HG03280 (cell line): ENCODE data around the gene SPATA20.

Experiments used
- ATAC-seq: cut with Tn5 transposase; IDR thresholded peaks from one replicate; pipeline ENCODE4 v1.9.1; 2021; ENCODE audit warnings: mild to moderate bottlenecking, moderate library complexity; ENCODE audit not compliant: unreplicated experiment

The SPATA20 gene

DNA sequence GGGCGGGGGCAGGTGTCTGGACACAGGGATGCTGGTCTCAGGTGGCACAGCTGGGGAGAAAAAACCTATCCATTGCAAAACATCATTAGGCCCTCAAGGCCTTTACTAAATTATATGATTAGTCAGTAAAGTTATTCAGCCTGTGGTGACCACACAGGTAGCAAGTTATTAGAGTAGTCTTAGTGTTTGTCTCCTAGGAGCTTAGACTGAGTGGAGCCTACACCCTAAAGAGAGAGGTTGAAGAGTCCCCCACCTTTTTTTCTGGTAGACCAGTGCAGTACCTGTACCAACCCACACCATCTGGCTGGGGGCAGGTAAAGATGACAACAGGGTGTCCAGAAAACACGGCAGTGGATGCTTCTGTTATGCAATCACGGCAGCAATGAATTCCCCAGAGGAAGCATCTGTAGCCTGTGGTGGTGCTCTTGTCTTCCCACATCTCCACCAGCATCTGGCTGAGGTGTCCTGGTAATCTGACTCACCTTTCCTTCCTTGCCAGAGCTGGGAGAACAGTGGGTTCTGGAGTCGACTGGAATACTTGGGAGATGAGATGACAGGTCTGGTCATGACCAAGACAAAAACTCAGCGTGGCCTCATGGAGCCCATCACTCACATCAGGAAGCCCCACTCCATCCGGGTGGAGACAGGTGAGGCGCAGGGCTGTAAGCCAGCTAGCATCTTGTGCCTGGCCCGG, 27.7 kb upstream of the SPATA20 start:
- no peak for ATAC-seq

DNA sequence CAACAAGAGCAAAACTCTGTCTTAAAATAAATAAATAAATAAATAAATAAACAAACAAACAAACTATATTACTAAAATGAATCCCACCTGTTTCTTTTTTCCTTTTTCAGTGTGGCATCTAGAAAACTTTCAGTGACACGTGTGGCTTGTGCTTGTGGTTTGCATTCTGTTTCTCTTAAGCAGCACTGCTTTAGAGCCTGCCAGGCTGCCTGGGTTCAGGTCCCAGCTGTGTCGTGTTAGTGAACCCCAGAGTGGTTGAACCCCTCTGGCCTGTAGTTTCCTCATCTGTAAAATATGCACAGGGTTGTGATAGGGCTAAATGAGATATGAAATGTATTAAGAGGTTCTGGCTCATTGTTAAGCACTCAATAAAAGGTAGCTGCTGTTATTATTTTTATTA, 26.5 kb upstream of the SPATA20 start:
- ATAC-seq: no peak

DNA sequence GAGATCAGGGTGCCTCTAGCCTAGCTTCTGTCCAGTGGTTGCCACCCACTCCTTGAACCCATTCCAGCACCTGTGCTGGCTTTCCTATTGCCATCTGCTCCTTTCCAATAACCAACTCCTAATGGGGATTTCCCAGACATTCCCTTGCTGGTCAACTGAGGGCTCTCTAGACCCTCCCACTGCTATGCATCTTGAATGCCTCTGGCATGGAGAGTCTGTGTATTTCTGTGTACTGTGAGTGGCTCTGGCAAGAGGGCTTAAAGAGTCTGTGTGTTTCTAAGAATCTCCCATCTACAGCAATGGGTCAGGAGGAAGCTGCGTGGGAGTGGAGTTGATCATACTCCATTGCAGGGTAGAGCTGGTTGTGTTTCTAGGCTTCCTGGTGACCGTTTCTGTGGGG, 25.5 kb upstream of the SPATA20 start:
- ATAC-seq: no peak

DNA sequence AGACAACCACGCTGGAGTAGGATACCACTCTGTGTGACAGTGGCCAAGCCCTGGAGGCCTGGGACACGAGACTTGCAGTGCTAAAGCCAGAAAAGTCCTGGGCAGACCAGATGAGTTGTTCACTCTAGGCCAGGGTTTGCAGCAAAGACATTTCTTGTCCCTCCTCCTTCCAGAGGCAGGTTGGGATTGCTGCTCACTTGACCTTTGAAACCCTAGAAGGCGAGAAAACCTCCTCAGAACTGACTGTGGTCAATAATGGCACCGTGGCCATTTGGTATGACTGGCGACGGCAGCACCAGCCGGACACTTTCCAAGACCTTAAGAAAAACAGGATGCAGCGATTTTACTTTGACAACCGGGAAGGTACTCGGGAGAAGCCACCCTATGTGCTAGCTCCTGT, 24.2 kb upstream of the SPATA20 start:
- ATAC-seq: no peak

DNA sequence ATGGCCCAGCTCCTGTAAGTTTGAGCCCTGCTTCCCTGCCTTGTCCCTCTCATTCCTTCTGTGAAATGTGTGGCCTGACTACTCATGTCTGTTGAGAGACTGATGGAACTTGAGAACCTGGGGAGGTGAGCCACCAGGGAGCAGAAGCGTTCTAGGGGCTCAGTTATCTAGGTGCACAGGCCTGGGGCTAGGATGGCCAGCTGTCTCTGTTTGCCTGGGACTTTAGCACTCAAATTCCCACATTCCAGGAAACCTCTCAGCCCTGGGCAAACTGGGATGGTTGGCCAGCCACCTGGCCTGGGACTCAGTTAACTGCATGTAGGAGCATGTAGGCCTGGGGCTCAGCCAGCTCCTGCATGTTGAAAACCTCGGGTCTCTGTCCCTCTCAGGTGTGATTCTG, 23.8 kb upstream of the SPATA20 start:
- no peak for ATAC-seq

DNA sequence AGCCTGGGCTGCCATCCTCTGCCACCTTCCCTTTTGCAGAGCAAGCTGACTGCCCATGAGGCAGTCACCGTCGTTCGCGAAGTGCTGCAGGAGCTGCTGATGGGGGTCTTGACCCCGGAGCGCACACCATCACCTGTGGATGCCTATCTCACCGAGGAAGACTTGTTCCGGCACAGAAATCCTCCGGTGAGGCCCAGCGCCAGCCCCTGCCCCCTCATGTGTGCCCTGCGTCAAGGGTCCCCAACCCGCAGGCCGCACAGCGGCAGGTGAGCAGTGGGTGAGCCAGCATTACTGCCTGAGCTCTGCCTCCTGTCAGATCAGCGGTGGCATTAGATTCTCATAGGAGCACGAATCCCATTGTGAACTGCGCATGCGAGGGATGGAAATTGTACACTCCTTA, 22.1 kb upstream of the SPATA20 start:
- ATAC-seq: no peak

DNA sequence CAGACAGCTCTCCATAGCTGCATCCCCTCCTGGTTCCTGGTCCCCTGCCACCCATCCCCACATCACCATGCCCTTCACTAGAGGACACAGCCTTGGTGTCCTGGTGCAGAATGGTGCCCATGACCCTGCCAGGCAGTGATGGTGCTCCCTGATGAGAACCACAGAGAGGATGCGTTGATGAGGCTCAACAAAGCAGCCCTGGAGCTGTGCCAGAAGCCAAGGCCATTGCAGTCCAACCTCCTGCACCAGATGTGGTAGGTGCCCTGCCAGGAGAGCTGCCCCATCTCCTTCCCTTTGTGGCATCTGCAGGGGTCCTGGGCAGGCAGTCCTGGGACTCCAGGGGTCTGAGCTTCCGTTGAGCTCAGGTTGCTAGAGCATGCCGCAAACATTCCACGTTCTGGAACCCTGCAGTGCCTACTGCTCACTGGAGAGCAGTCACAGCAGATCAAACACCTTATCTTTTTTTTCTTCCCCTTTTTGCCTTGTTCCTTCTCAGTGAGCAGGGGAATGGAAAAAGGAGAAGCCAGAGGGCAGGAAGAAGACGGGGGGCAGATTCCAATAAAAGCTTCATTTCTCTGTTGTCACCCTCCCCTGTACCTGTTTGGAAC, 19.7 kb upstream of the SPATA20 start:
- ATAC-seq: no peak

DNA sequence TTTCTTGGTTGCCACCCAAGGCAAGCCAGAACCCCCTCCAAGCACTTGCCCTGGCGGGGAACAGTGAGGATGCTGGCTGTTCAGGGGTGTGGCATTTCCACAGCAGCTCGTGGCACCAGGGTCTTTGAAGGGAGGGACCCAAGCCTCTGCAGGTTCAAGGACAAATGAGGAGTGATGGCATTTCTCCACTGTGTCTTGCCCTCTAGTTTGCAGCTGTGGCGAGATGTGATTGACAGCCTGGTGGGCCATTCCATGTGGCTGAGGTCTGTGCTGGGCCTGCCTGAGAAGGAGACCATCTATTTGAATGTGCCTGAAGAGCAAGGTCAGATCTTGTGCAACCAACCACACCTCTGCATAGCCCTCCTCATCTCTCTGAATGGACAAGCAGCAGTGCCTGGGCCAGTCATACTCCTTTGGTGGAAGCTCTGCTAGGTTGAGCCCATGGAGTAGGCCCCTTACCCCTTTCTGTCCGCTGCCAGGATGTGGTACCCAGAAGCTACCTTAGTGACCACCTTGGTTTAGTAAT, 19.0 kb upstream of the SPATA20 start:
- no peak for ATAC-seq

DNA sequence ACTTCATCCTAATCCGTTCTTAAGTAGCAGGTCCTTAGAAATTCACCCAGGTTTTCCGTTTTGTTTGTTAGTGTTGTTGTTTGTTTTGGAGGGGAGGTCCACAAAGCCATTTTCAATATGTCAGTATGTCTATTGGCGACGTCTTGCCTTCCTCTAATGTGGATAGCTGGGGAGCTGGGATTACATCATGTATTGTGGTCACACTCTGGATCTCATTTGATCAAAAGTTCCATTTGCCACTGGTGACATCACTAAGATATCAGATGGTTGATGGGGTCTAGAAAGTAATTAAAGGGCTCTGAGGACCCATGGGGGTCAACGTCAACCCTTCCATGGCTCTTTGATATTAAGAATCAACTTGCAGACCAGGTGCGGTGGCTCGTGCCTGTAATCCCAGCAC, 17.1 kb upstream of the SPATA20 start:
- ATAC-seq: no peak

DNA sequence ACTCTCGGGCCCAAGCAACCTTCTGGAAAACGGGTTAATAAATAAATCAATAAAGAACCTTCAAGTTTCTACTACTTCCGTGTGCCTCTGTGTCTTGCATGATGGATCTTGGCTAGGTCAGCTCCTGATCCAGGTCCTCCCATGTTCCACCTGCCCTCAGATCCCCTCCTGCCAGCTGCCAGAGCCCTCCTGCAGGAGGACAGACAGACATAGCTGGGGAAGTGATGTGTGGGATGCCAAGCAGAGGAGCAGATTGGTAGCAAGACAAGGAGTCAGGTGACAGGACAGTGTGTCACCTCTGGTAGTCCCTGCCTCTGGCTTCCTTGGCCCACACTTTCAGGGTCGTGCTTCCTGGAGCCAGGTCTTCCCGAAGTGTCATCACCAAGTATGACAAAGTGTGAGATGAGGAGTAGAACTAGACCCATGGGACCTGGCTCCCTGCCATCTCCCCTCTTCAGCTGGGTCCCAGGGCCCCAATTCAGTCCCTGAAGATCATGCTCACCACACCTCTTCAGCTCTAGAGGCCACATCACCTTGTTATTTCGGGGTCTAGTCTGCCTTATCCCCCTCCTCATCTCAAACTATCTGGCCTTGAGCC, 15.4 kb upstream of the SPATA20 start:
- no peak for ATAC-seq

DNA sequence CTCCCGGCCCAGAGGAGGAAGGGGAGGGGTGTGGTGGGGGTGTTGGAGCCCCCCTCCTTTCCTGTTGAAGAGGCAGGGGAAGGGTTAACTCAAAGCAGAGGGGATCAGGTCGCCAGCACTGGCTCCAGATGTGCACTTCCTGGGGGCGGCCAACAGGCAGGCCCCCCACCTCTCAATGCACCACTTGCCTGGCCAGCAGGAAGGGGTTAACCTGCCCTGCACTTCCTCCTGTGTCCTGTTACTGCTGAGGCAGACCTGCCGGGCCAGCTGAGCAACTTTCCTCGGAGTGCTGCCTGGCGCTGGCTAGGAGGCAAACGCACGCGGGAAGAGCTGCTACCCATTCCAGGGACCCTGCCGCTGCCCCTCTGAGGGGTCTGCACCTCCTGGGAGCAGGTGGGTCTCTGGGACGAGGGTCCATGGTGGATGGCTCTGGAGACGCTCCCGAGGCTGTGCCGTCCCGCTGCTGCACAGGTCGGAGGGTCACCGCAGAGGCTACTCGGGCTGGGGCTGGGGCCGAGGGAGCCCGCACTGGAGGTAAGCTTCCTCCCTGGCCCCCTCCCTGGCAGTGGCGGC, 14.4 kb upstream of the SPATA20 start, which contains the start of gene EPN3:
Gene EPN3, plus strand, starts transcription at position 284 of the 573 bp plus-strand sequence. CDS start 3,822 bp downstream, outside the sequence.
- ATAC-seq: no peak

DNA sequence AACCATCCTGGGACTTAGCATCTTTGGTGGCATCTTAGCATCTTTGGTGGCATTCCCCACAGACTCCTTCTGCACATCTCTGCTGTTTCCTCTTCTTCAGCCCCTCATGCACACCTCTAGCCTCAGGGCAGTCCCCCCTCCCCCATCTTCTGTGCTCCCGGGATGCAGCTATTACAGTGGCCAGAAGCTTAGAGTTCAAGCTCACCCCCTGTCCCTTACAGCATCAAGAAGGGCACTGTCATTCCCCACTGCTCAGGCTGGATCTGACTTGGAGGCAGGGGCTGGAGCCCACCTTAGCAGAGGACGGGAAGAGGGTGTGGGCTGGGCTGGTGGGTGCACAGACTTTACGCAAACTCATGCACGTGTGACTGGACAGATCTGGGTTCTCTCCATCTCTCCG, 13.8 kb upstream of the SPATA20 start:
- ATAC-seq: no peak

DNA sequence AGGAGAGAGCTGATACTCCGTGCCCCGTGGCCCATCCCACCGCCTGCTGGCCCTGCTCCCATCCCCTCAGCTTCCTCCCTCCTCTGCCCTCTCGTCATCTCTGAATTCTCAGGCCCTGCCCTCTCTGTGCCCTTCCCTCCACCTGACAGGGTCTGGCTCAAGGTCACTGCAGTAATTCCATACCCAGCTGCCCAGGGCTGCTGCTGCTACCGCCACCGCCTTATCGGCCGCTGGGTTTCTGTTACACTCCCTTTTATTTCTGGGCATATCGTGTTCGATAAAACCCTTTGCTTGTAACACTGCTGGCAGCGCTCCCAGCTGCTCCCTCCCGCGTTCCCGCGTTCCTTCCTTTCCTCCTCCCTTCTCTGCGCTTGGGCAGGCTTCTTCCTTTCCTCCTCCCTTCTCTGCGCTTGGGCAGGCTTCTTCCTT, 13.2 kb upstream of the SPATA20 start:
- ATAC-seq: no peak

DNA sequence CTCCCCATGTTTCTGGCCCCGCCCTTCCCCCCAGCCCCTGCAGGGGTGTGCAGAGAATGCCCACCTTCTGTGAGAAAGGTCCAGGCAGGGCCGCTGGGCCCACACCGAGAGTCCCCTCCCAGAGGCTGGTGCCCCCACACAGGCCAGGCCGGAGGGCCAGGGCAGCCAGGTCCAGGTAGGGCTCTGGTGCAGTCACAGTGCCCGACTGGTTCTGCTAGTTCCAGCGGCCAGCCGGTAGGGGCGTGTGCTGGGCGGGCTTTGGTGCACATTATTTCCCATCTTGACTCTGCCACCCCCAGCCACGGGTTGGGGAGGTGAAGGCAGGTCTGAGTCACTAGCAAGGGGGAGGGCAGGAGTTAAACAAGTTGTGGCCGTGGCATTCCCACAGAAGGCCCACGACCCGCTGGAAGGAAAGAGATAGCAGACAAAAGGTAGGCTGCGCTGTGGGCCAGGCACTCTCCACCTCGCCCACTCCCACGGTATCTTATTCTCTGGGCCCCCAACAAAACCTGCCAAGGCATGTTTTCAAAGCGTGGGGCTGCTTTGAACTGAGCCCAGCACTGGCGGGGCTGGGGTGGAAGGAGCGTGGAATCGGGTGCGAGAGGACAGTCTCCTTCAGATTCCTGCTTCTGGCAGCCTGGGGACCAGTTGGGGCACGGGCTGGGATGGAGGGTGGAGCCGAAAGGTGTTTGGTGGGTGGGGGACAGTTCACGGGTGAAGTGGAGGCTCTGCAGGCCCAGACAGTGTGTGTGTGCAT, 12.6 kb upstream of the SPATA20 start:
- ATAC-seq: no peak

DNA sequence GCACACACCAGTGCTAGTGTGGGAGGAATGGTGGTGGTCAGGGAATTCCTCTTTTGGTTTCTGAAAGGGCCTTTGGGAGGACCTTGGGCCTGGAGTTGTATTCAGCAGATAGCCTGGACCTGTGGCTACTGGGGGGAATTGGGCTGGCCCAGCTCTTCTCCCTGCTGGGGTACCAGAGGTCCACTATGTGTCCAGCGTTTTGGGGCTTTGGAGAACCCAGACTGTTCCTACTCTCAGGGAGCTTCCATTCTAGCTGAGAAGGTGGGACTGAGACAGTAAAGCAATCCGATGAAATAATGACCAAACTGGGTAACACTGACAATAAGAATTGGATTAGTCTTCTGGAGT, 12.0 kb upstream of the SPATA20 start:
- no peak for ATAC-seq

DNA sequence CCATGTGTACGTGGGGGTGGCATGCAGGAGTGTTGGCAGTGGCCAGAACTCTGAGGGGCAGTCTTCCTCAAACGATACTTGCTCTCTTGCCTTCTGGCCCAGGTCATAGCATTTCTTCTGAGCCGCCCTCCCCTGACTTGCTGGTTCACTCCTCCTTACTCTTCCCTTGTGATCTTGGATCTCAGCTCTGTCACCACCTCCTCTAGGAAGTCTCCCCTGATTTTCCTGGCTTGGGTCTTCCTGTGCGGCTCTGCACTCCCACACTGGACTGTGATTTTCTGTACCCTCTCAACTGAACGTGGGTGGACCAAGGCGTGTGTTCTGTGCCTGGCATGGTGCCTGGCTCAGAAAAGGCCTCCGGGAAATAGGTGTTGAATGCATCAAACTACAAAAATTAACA, 11.6 kb upstream of the SPATA20 start:
- ATAC-seq: no peak

DNA sequence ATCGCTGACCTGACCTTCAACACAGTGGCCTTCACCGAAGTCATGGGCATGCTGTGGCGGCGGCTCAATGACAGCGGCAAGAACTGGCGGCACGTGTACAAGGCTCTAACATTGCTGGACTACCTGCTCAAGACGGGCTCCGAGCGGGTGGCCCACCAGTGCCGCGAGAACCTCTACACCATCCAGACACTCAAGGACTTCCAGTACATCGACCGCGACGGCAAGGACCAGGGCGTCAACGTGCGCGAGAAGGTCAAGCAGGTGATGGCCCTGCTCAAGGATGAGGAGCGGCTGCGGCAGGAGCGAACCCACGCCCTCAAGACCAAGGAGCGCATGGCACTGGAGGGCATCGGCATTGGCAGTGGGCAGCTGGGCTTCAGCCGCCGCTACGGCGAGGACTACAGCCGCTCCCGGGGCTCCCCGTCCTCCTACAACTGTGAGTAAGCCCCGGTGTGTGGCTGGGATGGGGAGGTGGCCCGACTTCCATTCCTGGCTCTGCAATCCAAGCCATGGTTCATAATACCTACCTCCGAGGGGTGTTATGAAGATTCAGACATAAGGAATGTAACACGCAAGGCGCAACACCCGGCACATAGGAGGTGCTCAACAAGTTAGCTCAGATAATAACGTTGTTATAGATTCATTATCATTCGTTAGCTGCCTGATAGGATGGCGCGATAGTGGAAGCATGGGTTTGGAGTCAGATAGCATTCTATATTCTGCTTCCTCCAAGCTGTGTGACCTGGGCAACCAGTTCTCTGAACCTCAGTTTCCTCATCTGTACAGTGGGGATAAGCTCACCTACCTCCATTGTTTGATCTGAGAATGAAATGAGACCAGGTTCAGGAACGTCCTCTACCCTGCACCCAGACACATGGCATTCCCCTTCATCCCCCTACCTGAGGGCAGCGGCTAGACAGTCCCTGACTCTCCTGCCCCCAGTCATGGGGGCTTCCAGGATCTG, 10.0 kb upstream of the SPATA20 start:
- no peak for ATAC-seq

DNA sequence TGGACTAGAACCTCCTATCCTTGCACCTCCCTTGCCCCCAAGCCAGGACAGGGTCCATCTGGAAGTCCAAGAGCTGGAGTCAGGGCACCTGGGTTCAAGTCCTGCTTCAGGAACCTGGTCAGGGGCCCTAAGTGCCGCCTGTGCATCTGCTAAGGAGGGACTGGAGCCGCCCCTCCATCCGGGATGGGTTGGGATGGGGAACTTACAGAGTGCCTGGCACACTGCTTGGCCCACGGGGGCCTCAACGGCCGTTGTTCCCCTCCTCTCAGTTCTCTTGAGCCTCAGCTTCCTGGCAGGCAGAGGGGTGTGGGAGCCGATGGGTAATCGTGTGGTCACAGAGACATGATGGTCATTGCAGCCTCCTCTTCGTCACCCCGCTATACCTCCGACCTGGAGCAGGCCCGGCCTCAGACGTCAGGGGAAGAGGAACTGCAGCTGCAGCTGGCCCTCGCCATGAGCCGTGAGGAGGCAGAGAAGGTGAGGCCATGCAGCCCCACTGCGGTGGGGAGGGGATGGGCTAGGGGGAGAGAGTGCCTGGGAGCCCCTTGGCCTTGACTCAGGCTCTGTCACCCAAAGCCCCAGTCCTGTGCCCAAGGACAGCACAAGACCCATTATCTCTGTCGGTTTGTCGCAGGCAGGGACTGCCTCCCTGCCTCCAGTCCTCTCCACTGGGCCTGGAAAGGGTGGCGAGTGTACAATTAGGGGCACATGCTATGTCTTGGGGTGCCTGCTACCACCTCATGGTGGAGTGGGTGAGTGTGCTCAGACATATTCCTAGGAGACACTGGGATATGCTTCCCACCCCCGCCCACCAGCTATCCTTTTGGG, 9.0 kb upstream of the SPATA20 start:
- no peak for ATAC-seq
